Stimulated activated CD4-positive, alpha-beta T cell treated with anti-CD3 and anti-CD28 coated beads, Interleukin-12 subunit alpha, Interleukin-12 subunit beta, amount 100 ng/mL, for 24 hours (primary cell): ENCODE measurements around the gene AATF.

ENCODE experiments used
- DNase-seq, 2 experiments: peaks; one replicate each; pipeline ENCODE4 v3.0.0-alpha.2; 2020; ENCODE audit warnings: low read depth in 2 of 2

AATF gene

GRCh38 chr17:36979565-36979941 lies 30.8 kb downstream of the AATF start:
- no peak for DNase-seq

GRCh38 chr17:36980280-36980761 lies 31.6 kb downstream of the AATF start:
- DNase-seq = no peak

GRCh38 chr17:36983618-36984017 lies 34.9 kb downstream of the AATF start:
- no peak for DNase-seq

GRCh38 chr17:36989173-36989572 lies 40.4 kb downstream of the AATF start:
- no peak for DNase-seq

GRCh38 chr17:36992701-36993100 lies 43.9 kb downstream of the AATF start:
- no peak for DNase-seq

GRCh38 chr17:36993227-36993626 lies 44.5 kb downstream of the AATF start:
- DNase-seq = no peak

GRCh38 chr17:36994438-36994837 lies 45.7 kb downstream of the AATF start:
- DNase-seq = no peak

GRCh38 chr17:36999471-36999870 lies 50.7 kb downstream of the AATF start:
- no peak for DNase-seq

GRCh38 chr17:37016780-37017179 lies 68.0 kb downstream of the AATF start:
- no peak for DNase-seq

- no peak for DNase-seq
Measured at GRCh38 chr17:37017404-37017803, 68.7 kb downstream of the AATF start.

- DNase-seq = no peak
Measured at GRCh38 chr17:37019117-37019740, 70.5 kb downstream of the AATF start.

- no peak for DNase-seq
Measured at GRCh38 chr17:37019741-37020129, 71.0 kb downstream of the AATF start.

- DNase-seq = no peak
Measured at GRCh38 chr17:37024181-37024637, 75.5 kb downstream of the AATF start.

- no peak for DNase-seq
Measured at GRCh38 chr17:37025238-37025637, 76.5 kb downstream of the AATF start.

GRCh38 chr17:37025847-37026530 lies 77.2 kb downstream of the AATF start:
- DNase-seq = no peak

- no peak for DNase-seq
Measured at GRCh38 chr17:37026531-37026869, 77.7 kb downstream of the AATF start.

- no peak for DNase-seq
Measured at GRCh38 chr17:37028040-37028439, 79.3 kb downstream of the AATF start.

GRCh38 chr17:37031493-37032083 lies 82.8 kb downstream of the AATF start:
- DNase-seq = no peak

- DNase-seq = no peak
Measured at GRCh38 chr17:37037590-37038155, 88.9 kb downstream of the AATF start.

GRCh38 chr17:37039269-37039668 lies 90.5 kb downstream of the AATF start:
- no peak for DNase-seq

GRCh38 chr17:37041932-37042331 lies 93.2 kb downstream of the AATF start:
- DNase-seq = no peak

- no peak for DNase-seq
Measured at GRCh38 chr17:37043201-37043600, 94.4 kb downstream of the AATF start.

- no peak for DNase-seq
Measured at GRCh38 chr17:37045351-37045922, 96.7 kb downstream of the AATF start.
